Measurements from ENCODE around the gene CCDC177.
A peak's percentile ranks its signal among the peaks of the same experiment; 100 is the strongest.

The CCDC177 gene

GRCh38 chr14:69574263-69574953 lies at the start of gene CCDC177:
TSS of gene CCDC177 (minus strand) at chr14:69574871. CDS start at chr14:69573622, 1,249 bp downstream.
- peak; percentile 98 for TF ChIP-seq CTCF (IDR thresholded peaks at IDR 0.05; ENCODE audit: low read depth, low read length, missing control alignments)
- no peak within 1 kb of the TSS for H3K4me3 ChIP-seq (replicated peaks; ENCODE audit: low read depth, low read length)
- no peak for DNase-seq (ENCODE audit: extremely low read depth, low read depth)

- DNase-seq (ENCODE audit: extremely low read depth, low read depth), result no peak
- no peak overlapping the region for H3K4me3 ChIP-seq (replicated peaks; ENCODE audit: low read depth, low read length)
- TF ChIP-seq CTCF (IDR thresholded peaks at IDR 0.05; ENCODE audit: low read depth, low read length, missing control alignments), result no peak
These were observed 49.5 kb upstream of the CCDC177 start for GRCh38 chr14:69624136-69624535.

- no peak overlapping the region for H3K4me3 ChIP-seq (replicated peaks; ENCODE audit: low read depth, low read length)
- no peak for TF ChIP-seq CTCF (IDR thresholded peaks at IDR 0.05; ENCODE audit: low read depth, low read length, missing control alignments)
- DNase-seq (ENCODE audit: extremely low read depth, low read depth), result no peak
These were observed 46.3 kb upstream of the CCDC177 start for GRCh38 chr14:69620981-69621380.

- H3K4me3 ChIP-seq (replicated peaks; ENCODE audit: low read depth, low read length), result no peak overlapping the region
These were observed 45.5 kb upstream of the CCDC177 start for GRCh38 chr14:69620211-69620611.

GRCh38 chr14:69619012-69619411 lies 44.3 kb upstream of the CCDC177 start:
- no peak for DNase-seq (ENCODE audit: extremely low read depth, low read depth)
- no peak for TF ChIP-seq CTCF (IDR thresholded peaks at IDR 0.05; ENCODE audit: low read depth, low read length, missing control alignments)
- H3K4me3 ChIP-seq (replicated peaks; ENCODE audit: low read depth, low read length), result no peak overlapping the region

More at GRCh38 chr14:69620211-69620611, 45.5 kb upstream of the CCDC177 start:
- no peak for DNase-seq (ENCODE audit: extremely low read depth, low read depth)
- no peak for TF ChIP-seq CTCF (IDR thresholded peaks at IDR 0.05; ENCODE audit: low read depth, low read length, missing control alignments)

GRCh38 chr14:69617796-69618195 lies 43.1 kb upstream of the CCDC177 start:
- TF ChIP-seq CTCF (IDR thresholded peaks at IDR 0.05; ENCODE audit: low read depth, low read length, missing control alignments), result no peak
- H3K4me3 ChIP-seq (replicated peaks; ENCODE audit: low read depth, low read length), result no peak overlapping the region
- DNase-seq (ENCODE audit: extremely low read depth, low read depth), result no peak

- no peak for TF ChIP-seq CTCF (IDR thresholded peaks at IDR 0.05; ENCODE audit: low read depth, low read length, missing control alignments)
- DNase-seq (ENCODE audit: extremely low read depth, low read depth), result no peak
- peak overlapping the region; percentile 30 for H3K4me3 ChIP-seq (replicated peaks; ENCODE audit: low read depth, low read length)
These were observed 41.7 kb upstream of the CCDC177 start for GRCh38 chr14:69616408-69616773.

All from HFF-Myc (cell line).